T-helper 9 cell (primary cell): ENCODE data around the gene TAF1L.
"Not testable (repeated sequence)": the region's sequence is repeated elsewhere in the genome, so short reads cannot be mapped to it uniquely, and the experiment has no call there.

ENCODE experiments used
- DNase-seq: peaks from one replicate; pipeline ENCODE4 v3.0.0-alpha.2; 2020
- total RNA-seq, 2 donors: gene quantifications; one replicate each; lab custom pipeline; 2026; lab: John Stamatoyannopoulos, UW

TAF1L gene, protein sequence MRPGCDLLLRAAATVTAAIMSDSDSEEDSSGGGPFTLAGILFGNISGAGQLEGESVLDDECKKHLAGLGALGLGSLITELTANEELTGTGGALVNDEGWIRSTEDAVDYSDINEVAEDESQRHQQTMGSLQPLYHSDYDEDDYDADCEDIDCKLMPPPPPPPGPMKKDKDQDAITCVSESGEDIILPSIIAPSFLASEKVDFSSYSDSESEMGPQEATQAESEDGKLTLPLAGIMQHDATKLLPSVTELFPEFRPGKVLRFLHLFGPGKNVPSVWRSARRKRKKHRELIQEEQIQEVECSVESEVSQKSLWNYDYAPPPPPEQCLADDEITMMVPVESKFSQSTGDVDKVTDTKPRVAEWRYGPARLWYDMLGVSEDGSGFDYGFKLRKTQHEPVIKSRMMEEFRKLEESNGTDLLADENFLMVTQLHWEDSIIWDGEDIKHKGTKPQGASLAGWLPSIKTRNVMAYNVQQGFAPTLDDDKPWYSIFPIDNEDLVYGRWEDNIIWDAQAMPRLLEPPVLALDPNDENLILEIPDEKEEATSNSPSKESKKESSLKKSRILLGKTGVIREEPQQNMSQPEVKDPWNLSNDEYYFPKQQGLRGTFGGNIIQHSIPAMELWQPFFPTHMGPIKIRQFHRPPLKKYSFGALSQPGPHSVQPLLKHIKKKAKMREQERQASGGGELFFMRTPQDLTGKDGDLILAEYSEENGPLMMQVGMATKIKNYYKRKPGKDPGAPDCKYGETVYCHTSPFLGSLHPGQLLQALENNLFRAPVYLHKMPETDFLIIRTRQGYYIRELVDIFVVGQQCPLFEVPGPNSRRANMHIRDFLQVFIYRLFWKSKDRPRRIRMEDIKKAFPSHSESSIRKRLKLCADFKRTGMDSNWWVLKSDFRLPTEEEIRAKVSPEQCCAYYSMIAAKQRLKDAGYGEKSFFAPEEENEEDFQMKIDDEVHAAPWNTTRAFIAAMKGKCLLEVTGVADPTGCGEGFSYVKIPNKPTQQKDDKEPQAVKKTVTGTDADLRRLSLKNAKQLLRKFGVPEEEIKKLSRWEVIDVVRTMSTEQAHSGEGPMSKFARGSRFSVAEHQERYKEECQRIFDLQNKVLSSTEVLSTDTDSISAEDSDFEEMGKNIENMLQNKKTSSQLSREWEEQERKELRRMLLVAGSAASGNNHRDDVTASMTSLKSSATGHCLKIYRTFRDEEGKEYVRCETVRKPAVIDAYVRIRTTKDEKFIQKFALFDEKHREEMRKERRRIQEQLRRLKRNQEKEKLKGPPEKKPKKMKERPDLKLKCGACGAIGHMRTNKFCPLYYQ (N-terminal part only)
- 0.28 to 0.48 reads per million in 2 donors for total RNA-seq

DNA sequence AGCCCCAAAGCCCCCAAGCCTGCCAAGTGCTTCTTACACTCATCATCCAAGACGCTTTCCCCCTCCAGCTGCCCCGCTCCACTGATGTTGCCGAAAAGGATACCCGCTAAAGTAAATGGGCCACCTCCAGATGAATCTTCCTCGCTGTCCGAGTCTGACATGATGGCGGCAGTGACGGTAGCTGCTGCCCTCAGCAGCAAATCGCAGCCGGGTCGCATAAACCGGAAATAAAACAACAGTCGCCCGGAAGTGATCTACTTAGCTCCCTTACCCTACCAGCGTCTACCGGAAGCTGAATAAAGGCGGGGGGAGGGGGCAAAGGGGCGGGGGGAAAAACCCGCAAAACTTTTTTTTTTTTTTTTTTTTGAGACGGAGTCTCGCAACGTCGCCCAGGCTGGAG lies at the start of gene TAF1L:
TSS of gene TAF1L (minus strand) at position 308 of the 400 bp plus-strand sequence. CDS start at position 218, 90 bp downstream.
- no peak for DNase-seq

DNA sequence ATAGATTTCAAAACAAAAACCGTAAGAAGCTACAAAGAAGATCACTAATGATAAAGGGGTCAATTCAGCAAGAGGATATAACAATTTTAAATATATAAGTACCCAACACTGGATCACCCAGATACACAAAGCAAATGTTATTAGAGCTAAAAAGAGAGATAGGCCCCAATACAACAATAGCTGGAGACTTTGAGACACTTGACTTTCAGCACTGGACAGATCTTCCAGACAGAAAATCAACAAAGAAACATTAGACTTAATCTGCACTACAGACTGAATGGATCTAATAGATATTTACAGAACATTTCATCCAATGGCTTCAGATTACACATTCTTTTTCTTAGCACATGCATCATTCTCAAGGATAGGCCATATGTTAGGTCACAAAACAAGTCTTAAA lies 46.3 kb upstream of the TAF1L start:
- DNase-seq, result no peak

DNA sequence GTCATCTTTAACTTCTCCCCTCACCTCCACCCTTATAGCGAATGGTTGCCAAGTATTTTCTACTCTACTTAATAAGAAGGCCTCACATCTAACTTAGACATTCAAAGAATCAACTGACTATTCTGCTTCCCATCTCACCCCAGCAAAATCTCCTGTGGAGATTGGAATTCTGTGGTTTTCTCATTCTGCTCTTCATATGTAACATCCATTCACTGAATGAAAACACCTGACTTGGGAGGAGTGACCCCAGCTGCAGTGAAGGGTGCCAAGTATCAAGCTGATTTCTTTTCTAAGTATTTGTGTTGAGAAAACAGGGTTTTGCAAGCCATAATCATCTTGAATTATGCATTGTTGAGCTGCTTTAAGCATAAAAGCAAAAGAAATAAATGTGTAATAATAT lies 42.5 kb upstream of the TAF1L start:
- DNase-seq, result no peak

DNA sequence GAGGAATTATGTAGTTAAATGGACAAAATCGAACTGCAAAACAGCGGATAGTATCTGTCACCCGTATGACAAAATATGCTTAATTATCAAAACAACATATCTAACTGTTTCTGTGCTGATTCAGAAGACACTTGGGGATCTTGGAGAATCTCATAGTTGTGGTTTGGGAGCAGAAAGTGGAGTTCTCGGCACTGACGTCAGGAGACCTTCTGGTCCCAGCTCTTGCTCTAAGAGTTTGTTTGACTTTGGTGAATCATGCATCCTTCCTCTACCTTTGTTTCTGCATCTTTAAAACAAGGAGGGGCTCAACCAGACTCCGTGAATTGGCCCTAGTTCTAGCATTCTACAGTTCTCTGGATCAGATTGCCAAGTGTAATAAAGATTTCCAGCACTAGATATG lies 37.0 kb upstream of the TAF1L start:
- DNase-seq, result no peak

DNA sequence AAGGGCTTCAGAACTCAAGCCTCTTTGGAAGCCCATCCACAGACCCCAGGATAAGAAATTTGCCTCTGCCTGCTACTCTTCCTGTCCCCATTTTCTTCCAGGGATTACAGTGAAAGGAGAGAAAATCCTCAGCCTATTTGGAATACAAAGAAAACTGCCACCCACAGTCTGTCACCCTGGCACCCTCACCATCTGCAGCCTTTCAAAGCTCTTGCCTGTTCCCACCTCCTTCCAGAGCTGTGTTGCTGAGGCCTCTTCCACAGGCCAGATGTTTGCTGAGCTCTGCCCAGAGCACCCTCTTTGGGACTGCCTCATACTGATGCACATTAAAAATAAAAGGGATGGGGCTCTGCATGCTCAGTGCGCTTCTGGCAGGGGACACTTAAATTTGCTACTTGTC lies 35.9 kb upstream of the TAF1L start:
- DNase-seq, result no peak

DNA sequence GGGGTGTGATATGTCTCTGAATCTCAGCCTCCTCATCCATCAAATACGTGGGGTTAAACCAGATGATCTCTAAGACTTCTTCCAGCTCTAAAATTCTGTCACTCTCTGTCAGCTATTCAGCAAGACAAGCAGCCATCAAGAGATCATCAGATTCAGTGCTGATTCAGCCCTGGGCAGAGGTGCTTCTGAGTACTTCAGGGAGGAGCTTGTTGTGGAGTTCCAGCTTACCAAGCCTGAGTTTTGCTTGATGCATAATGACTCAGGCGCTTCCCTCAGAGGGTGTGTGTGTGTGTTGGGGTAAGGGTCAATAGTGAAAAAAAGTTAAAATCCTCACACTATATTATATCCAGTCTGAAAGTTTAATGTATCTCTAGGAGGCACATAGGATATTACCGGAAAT lies 29.6 kb upstream of the TAF1L start:
- DNase-seq, result no peak

DNA sequence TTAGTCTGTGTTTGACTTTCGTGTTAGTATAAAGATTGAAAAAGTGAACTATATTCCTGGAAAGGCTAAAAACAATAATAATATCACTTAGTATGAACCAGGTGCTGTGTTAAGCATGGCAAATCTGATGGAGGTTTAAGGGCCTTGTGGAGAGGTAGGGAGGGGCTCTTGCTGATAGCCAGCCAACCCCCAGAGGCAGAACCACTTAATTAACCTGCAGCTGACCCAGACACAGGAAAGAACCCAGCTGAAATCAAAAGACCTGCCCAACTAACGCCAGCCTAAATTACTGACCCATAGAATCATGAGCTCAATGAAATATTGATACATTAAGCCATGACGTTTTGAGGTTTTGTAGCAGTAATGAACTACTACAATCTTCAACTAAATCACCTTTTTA lies 28.3 kb upstream of the TAF1L start:
- DNase-seq, result no peak

DNA sequence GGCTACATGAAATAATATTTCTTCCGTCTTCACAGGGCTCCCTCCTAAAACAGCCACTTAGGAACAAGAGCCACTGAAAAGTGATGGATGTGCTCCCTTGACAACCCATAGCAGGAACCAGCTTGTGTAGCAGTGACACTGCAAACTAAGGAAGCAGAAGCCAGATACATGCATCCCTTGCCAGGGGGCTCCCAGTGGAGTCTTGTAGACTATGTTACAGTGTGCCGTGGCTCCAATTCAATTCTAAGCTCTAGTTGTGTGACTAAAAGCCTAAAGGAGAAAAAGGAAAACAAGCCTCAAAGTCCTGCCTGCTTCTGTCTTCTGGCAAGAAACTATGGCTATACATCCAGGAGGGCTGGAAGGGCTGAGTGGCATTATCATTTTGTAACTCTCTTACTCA lies 12.2 kb upstream of the TAF1L start:
- DNase-seq, result no peak

DNA sequence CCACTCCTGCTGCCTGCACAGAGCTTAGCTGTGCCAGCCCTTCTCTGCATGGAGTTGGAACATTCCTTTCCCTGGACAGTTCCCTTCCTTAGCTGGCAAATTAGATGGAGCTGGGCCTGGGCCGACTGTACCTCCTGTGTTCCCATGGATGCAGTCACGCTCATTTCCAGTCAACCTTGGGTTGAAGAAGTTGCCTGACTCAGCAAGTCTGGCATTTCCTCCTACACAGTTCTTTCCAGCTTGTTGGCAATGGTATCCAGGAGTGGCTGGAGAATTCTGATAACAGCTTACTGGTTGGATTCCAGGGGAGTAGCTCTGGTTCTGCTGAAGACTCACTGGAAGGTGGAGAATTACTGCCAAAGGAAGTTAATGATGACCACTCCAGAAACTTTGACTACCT lies 9.2 kb upstream of the TAF1L start:
- no peak for DNase-seq

DNA sequence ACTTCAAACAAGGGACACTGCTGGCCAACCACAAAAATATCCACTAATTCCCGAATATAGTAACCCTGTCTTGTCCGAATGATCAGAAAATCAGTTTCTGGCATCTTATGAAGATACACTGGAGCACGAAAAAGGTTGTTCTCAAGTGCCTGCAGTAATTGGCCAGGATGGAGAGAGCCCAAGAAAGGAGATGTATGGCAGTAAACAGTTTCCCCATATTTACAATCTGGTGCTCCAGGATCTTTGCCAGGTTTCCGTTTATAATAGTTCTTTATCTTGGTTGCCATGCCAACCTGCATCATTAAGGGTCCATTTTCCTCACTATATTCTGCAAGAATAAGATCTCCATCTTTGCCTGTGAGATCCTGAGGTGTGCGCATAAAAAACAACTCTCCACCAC lies 2.3 kb downstream of the TAF1L start:
- DNase-seq, result not testable (repeated sequence)

DNA sequence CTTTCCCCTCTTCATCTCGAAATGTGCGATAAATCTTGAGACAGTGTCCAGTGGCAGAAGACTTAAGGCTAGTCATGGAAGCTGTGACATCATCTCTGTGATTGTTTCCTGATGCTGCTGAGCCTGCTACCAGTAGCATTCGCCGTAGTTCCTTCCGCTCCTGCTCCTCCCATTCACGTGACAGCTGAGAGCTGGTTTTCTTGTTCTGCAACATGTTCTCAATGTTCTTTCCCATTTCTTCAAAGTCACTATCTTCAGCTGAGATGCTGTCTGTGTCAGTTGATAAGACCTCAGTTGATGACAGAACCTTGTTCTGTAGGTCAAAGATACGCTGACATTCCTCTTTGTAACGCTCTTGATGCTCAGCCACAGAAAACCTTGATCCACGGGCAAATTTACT lies 3.5 kb downstream of the TAF1L start:
- no peak for DNase-seq

DNA sequence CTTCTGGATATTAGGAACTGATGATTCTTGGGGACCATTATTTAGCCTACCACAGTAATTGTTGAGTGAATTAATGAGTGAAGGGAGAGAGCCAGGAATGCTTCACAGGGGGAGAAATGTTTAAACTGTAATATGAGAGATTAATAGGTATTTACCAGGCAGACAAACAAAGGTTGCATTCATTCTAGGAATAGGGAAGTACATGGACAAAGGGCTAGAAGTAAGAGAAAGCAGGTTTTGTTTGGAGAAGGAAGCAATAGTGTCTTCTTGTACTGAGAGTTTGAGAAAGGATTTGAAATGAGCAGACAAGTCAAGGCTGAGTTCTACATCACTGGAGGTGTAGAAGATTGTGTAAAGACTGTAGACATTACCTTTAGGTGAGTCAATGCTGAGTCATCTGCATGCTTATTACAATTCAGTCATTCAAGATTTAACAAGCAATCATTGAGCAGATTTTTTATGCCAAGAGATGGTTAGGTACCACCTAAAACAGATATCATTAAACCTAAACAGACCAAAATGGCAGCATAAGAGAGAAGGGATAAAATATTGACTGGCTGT lies 8.0 kb downstream of the TAF1L start:
- DNase-seq, result no peak

DNA sequence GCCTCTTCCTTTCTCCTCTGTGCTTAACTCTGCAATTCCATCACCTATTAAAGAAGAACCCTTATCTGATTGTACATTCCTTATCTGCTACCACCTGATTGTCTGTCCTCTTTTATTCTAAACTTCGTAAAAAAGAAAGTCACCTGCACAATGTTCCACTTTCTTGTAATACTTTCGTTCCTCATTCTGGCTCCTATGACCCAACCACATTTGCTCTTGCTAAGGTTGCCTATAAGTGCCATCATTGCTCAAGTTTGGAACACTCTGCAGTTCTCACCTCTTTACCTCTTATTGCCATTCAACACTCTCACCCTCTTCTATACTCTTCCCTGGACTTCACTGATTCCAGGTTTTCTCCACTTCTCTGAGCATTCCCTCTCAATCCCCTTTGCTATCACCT lies 10.1 kb downstream of the TAF1L start:
- DNase-seq, result no peak

DNA sequence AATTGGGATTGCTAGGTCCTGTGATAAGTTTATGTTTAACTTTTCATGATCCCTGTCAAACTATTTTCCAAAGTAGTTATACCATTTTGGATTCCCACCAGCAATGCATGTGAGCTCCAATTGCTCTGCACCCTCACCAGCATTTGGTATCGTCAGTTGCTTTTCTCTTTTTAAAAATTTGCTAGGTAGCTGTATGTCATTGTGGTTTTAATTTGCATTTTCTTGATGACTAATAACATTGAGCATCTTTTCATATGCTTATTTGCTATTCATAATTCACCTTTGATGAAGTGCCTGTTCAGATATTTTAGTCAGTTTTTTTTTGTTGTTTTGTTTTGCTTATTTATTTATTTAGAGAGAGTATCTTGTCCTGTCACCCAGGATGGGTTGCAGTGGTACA lies 12.5 kb downstream of the TAF1L start:
- DNase-seq, result no peak

DNA sequence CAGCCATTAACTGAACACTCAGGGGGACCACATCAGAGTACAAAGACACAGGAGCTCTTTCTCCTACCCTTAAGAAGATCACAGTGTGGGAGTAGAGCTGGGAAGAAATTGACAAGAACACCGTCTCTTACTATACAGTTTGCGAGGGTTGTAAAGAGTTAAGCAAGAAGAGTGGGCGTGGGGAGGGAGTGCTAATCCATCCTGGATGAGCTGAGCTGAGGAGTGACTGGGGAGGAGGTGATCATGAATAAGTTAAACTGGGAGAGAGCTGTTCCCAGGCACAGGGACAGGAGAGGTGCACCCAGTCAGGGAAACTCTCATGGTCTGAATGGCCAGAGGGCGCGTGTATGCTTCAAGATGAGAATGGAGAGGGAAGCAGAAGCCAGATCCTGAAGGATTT lies 17.2 kb downstream of the TAF1L start:
- no peak for DNase-seq

DNA sequence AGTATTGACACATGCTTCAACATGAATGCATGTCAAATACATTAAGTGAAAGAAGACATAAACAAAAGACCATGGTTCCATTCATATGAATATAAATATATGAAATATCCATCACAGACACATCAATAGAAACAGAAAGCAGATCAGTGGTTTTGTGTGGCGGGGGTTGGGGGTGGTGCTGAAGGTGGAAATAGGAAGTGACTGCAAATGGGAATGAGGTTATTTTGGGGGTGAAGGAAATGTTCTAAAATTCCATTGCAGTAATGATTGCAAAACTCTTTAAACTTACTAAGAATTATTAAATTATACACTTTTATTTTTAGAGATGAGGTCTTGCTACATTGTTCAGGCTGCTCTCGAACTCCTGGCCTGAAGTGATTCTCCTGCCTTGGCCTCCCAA lies 28.7 kb downstream of the TAF1L start:
- no peak for DNase-seq

DNA sequence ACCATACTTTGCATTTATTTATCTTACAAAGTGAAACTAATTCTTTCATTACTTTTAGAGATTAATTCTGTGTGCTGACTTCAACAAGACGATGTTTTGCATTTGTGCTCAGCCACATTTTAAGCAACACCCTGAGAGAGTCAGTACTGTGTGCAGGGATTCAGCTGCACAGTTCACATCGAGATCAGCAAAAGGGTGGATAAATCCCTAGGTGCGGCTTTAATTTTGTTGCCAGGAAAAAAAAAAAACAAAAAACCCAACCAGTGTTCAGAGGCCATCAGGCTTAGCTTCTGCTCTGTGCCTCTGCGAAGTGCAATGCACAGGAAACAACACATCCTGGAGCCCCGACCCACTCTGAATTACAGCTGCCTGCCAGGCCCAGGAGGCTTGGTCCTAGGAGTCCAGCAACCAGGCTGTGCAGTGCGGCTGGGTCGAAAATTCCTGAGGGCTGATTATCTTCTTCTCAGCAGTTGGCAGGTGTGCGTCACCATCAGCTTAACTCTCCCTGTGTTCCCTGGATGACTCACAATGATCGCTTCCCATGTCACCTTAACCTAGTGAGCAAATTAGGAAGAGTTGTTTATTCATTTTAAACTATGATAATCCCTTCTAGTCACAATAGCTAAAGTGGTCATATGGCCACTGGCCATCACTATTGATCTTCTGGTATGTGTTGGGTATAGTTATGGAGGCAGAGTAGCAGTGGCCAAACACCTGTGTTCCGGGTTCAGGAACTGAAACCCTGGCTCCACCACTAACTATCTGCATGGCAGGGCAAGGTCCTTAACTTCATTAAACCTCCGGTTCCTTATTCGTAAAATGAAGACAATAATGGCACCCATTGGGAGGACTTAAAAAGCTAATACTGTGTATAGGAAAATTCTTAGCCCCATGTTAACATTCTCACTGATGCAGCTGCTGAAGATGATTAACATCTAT lies 31.3 kb downstream of the TAF1L start:
- no peak for DNase-seq

DNA sequence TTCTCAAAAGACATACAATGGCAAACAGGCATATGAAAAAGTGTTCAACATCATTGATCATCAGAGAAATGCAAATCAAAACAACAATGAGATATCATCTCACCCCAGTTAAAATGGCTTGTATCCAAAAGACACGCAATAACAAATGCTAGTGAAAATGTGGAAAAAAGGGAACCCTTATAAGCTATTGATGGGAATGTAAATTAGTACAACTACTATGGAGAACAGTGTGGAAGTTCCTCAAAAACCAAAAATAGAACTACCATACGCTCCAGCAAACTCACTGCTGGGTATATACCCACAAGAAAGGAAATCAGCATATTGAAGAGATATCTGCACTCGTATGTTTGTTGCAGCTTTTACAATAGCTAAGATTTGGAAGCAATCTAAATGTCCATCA lies 36.4 kb downstream of the TAF1L start:
- DNase-seq, result not testable (repeated sequence)

DNA sequence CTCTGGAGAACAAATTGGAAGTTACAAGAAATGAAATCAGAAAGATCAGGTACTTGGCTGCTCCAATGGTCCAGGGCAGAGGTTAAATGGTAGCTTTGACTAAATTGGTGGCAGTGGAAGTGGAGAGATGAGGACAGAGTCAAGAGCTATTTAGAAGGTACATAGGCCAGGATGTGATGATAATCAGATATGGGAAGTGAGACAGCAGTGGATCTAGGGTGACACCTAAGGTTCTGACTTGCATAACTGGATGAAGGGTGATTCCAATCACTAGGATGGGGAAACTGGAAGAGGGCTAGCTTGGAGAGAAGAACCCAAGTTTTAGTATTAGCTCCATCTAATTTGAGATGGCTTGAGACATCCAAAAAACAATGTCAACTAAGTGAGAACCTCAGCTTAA lies 38.5 kb downstream of the TAF1L start:
- no peak for DNase-seq

DNA sequence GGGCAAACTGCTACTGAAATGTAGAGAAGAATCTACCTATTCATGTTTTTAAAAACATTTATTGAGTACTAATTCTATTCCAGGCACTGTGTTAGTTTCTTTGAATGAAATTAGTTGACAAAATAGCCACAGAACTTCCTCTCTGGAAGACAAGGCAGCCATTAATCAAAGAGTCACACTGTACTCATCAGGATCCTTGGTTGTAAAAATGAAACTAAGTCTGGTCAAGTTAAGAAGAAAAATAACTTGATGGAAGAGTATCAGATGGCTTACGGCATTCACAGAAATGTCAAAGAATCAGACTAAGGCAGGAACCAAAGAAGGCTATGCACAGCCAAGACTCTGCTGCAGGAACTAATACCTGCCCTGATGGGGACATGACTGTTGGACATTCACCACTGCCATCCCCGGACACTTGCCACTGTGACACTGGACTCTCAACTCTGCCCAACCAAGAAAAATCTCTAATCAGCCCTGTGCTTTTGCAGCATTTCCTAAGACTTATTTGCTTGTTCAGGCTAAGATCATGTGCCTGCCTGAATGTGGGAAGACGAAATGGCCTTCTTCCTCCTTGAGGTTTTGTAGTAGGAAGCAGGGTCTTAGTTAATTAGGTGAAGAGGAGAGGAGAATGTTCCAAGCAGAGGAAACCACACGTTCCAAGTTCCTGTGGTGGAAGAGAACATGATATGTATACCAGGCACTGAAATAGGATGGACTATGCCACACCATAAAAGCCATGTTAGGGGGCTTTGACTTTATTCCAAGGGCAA lies 39.2 kb downstream of the TAF1L start:
- no peak for DNase-seq

DNA sequence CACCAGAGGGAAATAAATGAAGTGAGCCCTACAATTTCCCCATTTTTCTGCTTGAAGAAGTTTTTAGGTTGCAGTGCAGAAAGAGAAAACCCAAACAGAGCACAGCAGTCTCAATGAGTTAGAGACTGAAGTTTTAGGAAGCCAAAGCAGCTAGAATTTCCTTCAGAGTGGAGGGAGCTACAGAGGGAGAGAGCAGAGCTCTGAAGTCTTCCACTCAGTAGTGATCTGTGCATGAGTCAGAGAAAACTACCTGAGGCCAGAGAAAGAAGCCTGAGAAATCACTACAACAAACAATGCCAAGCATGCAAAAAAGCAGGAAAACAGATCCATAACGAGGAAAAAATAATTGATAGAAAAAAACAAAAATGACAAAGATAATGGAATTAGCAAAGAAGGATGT lies 44.6 kb downstream of the TAF1L start:
- no peak for DNase-seq
